IPS DF 4.7 (cell line): ENCODE results near the gene PLAA.

Experiments
- DNase-seq: peaks from one replicate; pipeline ENCODE4 v3.0.0-alpha.2; 2013; ENCODE audit warnings: low spot score; ENCODE audit errors: extremely low read depth

The PLAA gene

DNA sequence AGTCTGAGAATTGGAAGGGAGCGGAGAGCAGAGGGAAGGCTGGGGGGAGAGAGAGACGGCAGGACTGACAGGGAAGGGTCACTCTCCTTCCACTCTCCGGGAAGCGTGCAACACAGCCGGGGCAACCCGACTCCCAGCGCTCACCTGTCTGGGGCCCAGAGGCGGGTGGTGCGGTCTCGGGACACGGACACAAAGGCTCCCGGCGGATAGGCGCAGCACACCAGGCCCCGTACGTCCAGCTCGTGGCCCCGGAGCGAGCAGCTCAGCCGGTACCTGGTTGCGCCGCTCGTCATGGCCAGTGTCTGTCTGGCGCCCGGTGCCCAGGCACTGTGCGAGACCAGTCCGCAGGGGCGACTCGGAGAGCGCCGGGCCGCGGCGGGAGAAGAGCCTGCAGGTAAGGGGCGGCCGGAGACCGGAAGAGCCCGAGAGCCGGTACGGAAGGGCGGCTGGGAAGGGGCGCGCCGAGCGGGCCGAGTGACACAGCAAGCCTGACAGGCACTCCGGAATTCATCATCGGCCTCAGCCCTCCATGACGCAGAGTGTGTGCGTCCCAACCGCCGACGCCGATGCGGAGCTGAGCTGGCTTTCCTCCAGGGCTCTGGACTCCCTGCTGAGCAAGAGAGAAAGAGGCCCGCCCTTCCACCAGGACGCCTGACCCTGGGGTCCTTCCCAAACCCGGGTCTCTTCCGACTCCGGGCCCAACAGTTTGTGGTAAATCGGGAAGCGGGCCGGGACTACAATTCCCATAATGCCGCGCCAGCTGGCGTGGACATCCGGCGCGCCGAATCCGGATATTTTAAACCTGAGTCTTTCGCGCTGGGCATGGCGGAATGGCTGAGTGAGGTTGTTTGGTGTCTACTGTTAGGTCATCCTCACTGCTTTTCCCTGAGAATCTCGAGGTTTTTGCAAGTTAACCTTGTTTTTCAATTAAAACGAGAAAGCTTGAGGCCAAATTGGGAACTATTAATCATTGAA, at the start of gene PLAA:
Gene PLAA, minus strand, starts transcription at position 490 of the 975 bp plus-strand sequence. Its CDS starts 197 bp downstream, at position 293.
- DNase-seq = peak; percentile 68

GRCh38 chr9:26995810-26996209, 48.8 kb upstream of the PLAA start:
- DNase-seq = no peak

GRCh38 chr9:26983340-26983739, 36.3 kb upstream of the PLAA start:
- DNase-seq = no peak

GRCh38 chr9:26975728-26976707, 29.0 kb upstream of the PLAA start:
- DNase-seq = no peak

- DNase-seq = no peak
Observed at GRCh38 chr9:26974927-26975326, 27.9 kb upstream of the PLAA start.

GRCh38 chr9:26973989-26974388, 26.9 kb upstream of the PLAA start:
- DNase-seq = no peak

DNA sequence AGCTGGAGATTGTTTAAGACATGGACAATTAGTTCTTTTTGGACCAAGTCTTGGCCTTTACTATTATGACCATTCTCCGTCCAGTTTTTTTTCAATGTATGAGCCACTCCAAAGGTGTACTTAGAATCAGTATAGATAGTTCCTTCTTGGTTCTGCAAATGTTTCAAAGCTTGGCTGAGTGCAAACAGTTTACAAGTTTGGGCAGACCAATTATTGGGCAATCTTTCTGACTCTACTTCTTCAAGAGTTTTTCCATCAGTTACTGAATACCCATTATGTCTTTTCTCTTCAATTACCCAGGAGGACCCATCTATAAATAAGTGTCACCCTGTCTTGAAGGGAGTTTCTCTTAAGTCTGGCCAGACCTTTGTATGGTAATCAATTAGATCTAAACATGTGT, 24.7 kb upstream of the PLAA start:
- DNase-seq = no peak

GRCh38 chr9:26956860-26957233, 9.8 kb upstream of the PLAA start:
- no peak for DNase-seq

- peak; percentile 86 for DNase-seq
Observed at GRCh38 chr9:26955921-26956859, 9.1 kb upstream of the PLAA start, which contains the start of gene IFT74. IFT74 (plus strand) TSS chr9:26956412; CDS start chr9:26961968, 5,556 bp downstream.

DNA sequence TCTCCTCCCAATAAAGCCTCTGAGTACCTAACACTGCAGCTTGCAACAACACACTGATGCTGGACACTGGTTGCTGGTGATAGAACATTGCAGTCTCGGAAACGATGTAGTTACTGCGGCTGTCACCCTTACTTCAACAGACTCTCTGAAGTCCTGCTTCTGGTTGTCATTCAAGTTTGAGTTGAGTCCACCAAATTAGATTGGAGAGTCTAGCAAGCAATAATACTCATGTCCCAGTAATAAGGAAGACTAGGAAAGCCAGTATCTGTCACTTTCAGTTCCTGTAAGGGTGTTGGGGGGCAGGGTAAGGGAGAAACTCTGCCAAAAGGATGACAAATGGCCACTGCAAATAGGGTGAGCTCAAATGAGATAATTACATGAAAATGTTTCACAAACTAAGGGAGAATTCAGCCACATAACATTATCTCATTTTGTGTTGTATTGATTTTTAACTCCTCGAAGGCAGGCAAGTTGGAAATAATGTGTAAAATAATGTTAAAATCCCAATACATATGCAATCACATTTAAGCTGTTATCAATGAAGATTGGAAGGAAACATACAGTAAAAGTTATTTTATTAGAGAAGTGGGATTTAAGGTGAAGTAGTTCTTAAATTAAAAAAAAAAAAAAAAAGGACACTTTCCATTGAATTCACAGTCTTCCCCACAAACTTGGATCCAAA, 8.3 kb upstream of the PLAA start:
- DNase-seq = no peak

DNA sequence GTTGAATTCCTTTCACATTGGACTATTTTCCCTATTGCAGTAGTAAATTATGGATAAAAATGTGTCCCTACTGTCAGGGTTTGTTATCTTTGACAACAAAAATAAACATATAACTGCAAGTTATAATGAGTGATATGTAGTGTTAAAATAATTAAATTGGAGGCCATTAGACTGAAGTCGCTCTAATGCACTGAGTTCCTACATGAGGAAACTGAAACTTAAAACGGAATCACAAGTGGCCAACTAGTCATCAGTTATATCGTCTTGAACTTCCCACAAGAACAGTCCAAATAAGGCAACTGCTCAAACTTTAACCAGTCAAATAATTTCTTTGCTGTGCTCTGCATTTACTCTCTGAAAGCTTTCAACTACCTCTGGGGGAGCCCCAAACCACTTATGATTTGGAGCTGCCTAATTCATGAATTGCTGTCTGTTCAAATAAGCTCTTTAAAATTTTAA, 7.0 kb upstream of the PLAA start:
- DNase-seq = no peak

DNA sequence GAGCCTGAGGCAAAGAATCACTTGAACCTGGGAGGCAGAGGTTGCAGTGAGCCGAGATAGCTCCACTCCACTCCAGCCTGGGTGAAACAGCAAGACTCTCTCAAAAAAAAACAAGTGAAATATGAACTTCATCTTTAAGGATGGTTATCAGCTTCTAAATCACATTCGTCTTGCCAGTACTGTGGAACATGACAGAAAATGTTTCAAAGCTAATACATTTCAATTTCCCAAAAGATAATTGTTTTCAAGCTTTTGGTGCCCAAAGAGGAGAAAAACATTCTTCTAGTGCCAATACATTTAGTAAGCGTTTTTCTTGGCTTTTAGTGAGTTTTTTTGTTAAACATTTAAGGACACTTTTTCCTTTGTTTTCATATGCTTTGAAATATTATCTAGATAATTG, 4.8 kb upstream of the PLAA start:
- no peak for DNase-seq

DNA sequence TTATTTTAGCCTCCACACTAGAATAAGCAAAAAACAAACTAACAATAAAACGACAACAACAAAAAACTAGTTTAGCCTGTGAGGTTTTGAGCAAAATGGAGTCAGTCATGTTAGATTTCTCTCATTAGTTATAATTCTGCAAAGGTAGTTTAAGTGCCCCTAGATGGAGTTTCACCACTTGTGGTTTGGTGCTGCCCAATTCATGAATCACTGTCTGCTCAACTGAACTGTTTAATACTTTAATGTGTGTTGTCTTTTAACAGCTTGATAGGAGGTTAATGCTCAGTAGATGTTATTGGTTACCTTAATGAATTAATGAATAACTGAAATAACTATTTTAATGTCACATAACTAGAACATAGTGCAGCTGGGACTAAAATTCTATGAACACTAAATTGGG, 3.5 kb upstream of the PLAA start:
- no peak for DNase-seq

- no peak for DNase-seq
Observed at GRCh38 chr9:26949637-26950069, 2.6 kb upstream of the PLAA start.

DNA sequence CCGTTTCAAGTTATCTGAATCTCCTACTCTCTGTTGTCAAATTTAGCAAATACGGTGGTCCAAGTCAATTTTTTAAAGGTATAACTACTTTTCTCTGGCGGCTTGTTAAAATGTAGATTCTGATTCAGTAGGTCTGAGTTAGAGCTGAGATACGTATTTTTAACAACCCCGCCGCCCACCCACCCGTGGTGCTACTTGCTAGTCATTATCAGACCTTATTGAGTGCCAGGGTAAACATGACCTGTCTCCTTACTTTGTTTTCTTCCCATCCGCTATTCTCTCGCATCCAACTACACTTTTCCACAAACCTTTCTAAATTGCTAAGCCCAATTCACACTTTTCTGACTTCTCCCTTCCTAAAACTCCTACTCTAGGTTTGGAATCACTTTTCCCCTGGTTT, 694 bp upstream of the PLAA start:
- DNase-seq = no peak

- DNase-seq = no peak
Observed at GRCh38 chr9:26945591-26945990, 1.5 kb downstream of the PLAA start.

DNA sequence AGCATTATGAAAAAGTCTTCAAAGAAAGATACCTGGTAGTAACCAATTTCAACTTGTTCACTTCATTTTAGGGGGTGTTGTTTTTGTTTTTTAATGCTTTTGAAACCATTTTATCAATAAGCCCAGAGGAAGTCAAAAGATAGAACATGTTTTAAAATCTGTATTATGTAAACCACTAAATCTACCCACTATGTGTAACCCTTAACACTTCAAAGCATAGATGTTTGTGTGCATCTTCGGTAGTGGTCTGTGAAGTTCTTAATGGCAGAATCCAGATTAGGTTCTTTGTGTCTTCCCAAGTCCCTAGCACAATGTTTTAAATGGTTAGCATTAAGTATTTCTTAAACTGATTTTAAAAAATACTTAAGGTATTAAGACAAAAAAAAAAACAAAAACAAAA, 6.3 kb downstream of the PLAA start:
- no peak for DNase-seq

- DNase-seq = no peak
Observed at GRCh38 chr9:26939955-26940711, 6.9 kb downstream of the PLAA start.

GRCh38 chr9:26937816-26938371, 9.1 kb downstream of the PLAA start:
- no peak for DNase-seq
